ENCODE measurements around the gene KRTAP4-11.

DNA sequence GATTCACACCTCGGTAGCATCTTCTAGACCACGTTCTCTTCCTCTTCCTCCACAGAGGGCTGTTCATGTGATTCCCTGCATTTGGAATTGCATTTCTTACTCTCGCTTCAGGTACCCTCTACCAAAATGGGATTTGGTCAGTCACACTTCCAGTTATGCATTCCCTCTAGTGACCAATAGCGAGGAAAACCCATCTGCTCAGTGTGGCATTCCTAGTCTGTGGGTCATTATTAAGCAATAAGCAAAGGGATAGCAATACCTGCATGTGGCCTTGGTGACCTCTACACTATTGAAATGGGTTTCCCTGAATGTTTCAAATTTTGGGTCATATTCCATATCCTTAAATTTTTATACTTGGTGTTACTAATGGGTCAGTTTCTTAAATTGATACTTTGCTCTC is 31.9 kb upstream of the KRTAP4-11 start:
- TF ChIP-seq TAF1 (IDR thresholded peaks at IDR 0.05; ENCODE audit: borderline replicate concordance, insufficient read depth, low read length) (no peak), POLR2AphosphoS5 (IDR thresholded peaks at IDR 0.05; ENCODE audit: low read depth, low read length) (no peak)
- TF ChIP-seq, protein P1, sequence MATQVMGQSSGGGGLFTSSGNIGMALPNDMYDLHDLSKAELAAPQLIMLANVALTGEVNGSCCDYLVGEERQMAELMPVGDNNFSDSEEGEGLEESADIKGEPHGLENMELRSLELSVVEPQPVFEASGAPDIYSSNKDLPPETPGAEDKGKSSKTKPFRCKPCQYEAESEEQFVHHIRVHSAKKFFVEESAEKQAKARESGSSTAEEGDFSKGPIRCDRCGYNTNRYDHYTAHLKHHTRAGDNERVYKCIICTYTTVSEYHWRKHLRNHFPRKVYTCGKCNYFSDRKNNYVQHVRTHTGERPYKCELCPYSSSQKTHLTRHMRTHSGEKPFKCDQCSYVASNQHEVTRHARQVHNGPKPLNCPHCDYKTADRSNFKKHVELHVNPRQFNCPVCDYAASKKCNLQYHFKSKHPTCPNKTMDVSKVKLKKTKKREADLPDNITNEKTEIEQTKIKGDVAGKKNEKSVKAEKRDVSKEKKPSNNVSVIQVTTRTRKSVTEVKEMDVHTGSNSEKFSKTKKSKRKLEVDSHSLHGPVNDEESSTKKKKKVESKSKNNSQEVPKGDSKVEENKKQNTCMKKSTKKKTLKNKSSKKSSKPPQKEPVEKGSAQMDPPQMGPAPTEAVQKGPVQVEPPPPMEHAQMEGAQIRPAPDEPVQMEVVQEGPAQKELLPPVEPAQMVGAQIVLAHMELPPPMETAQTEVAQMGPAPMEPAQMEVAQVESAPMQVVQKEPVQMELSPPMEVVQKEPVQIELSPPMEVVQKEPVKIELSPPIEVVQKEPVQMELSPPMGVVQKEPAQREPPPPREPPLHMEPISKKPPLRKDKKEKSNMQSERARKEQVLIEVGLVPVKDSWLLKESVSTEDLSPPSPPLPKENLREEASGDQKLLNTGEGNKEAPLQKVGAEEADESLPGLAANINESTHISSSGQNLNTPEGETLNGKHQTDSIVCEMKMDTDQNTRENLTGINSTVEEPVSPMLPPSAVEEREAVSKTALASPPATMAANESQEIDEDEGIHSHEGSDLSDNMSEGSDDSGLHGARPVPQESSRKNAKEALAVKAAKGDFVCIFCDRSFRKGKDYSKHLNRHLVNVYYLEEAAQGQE (IDR thresholded peaks at IDR 0.05; ENCODE audit: insufficient read depth in 1 of 2, low read depth in 2 of 2, low read length in 2 of 2), result no peak

Data from PFSK-1 (cell line).